HFF-Myc (cell line): Measurements from ENCODE around the gene MRPS30.
"Not testable (repeated sequence)": the region's sequence is repeated elsewhere in the genome, so short reads cannot be mapped to it uniquely, and the experiment has no call there.

Experiments
- DNase-seq: peaks from one replicate; pipeline ENCODE4 v3.0.0-alpha.2; 2011; ENCODE audit warnings: low read depth; ENCODE audit errors: extremely low read depth
- H3K4me3 ChIP-seq: replicated peaks from 2 replicates; pipeline ENCODE4 v1.5.1; 2011; ENCODE audit warnings: low read depth, mild to moderate bottlenecking, control low read depth, low read length
- CTCF ChIP-seq: IDR thresholded peaks from 2 replicates; pipeline ENCODE4 v1.5.1; 2012; ENCODE audit warnings: mild to moderate bottlenecking, low read depth, low read length, control low read depth; ENCODE audit errors: missing control alignments

The MRPS30 gene

GRCh38 chr5:44779167-44779566 lies 29.6 kb upstream of the MRPS30 start:
- no peak for TF ChIP-seq CTCF

GRCh38 chr5:44783634-44784315 lies 25.0 kb upstream of the MRPS30 start:
- H3K4me3 ChIP-seq = no peak overlapping the region
- DNase-seq = no peak
- TF ChIP-seq CTCF = no peak

More at GRCh38 chr5:44779167-44779566, 29.6 kb upstream of the MRPS30 start:
- H3K4me3 ChIP-seq = no peak overlapping the region
- no peak for DNase-seq

GRCh38 chr5:44787731-44788130 lies 21.0 kb upstream of the MRPS30 start:
- no peak for TF ChIP-seq CTCF
- no peak overlapping the region for H3K4me3 ChIP-seq
- no peak for DNase-seq

- not testable (repeated sequence) for DNase-seq, H3K4me3 ChIP-seq
Measured at GRCh38 chr5:44789372-44789995, 19.3 kb upstream of the MRPS30 start.

DNA sequence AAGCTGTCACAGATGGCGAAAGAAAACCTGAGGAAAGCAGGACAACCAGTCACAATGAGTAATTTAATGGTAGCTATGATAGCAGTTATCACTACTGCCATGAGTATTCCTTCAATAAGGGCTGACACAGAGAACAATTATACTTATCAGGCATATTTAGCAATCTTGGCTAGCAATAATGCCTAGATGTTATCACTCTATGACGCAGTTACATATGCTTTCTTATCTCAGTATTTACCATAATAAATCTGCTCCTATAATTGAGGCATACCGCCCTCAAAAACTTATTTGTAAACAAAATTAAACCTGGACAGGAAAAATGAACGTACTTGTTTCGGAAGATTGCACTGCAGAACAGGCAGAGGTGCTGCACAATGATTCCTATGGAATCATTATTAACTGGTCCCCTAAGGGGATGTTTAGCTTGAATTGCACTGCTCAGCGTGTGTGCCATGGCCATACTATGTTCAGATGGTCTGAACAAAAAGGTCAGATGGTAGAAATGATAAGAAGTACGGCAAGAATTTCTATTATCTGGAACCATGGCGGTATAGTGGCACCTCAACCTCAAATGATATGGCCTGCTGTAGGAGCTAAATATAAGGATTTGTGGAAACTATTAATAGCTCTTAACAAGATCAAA lies 16.6 kb upstream of the MRPS30 start:
- not testable (repeated sequence) for DNase-seq, H3K4me3 ChIP-seq

DNA sequence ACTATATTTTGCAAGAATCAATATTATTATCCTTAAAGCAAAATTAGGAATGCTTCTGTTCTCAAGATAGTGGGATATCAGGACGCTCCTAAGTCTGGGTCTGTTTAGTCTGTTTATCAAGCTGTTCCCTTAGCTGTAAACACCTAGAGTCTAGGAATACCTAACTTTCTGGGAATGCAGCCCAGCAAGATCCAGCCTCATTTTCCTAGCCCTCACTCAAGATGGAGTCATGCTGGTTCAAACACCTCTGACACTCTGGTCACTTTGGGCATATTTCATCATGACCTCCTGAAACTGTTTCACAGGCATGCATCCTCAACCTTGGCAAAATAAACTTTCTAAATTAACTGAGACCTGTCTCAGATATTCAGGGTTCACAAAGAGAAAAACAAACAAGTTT lies 14.4 kb upstream of the MRPS30 start:
- TF ChIP-seq CTCF = no peak
- H3K4me3 ChIP-seq = no peak overlapping the region
- DNase-seq = no peak

- H3K4me3 ChIP-seq = no peak overlapping the region
- no peak for TF ChIP-seq CTCF
- no peak for DNase-seq
Measured at GRCh38 chr5:44795496-44795895, 13.3 kb upstream of the MRPS30 start.
